ENCODE results near the gene ZNF441. TPM values are rescaled to one million over a fixed set of nuclear protein-coding genes. Genes with fewer than 3 reads are reported as not detected.

ZNF441 gene
- total and polyA plus RNA-seq, 2 of the 13 experiments (the other 11 are each of a cell fraction or from before 2014, with no cell fraction given): 2.8 to 10.0 TPM

DNA sequence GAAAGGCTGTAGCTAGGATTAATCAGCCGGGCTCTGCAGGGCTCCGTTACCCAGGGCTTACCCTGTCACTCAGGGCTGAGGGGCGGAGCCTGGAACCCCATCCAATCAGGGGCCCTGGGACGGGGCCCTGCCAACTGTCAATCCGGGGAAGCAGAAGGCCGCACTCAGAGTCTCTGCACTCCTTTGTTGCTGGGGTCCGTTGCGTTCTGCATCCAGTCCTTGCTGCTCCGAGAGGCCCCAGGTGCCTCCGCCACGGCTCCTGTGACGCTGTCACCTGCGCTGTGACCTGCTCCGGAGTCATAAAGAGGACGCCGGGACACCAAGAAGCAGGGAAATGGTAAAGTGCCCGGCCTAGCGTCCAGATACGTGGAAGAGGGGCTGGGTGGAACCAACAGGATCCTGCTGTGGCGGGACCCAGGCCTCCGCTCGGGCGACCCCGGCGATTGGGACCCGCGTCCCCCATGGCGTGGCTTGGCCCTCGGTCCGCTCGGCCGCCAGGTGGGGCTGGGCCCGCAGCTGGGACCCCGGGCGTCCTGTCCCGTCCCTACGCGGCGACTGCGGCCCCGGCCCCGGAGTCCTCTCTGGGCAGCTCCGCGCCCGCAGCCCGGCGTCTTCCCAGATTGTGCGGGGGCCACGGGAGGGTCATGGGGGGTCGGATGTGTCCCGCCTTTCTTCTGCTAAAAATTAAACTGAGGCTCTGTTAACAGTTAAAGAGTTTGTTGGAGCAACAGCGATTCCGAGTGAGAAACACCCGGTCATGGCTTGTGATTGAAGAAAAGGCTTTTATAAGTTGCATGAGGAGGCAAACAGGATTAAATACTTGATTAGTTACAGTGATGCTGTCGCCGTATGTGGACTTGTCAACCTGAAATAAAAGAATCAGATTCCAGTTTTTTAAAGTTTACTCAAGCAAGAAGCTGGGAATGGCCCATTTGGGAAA, 31.9 kb downstream of the ZNF441 start, which contains the start of gene ZNF491 (continued):
- TF ChIP-seq ATF7-NPFF (CRISPR knock-in tag; IDR thresholded peaks at IDR 0.05; ENCODE audit: low read depth) (no peak), DNMT3B (CRISPR knock-in tag; conservative IDR thresholded peaks at IDR 0.05) (no peak), ZBTB1 (CRISPR knock-in tag; IDR thresholded peaks at IDR 0.05; ENCODE audit: borderline replicate concordance) (no peak), HHEX (CRISPR knock-in tag; IDR thresholded peaks at IDR 0.05) (no peak), NBN (conservative IDR thresholded peaks at IDR 0.05) (no peak), PRPF4 (IDR thresholded peaks at IDR 0.05; ENCODE audit: low read depth, low read length, poor library complexity, severe bottlenecking) (no peak), CC2D1A (CRISPR knock-in tag; IDR thresholded peaks at IDR 0.05) (no peak), ARHGAP35 (CRISPR knock-in tag; IDR thresholded peaks at IDR 0.05; ENCODE audit: borderline replicate concordance) (no peak), RFX5 (IDR thresholded peaks at IDR 0.05; ENCODE audit: low read depth, low read length) (no peak), NCOR1 (IDR thresholded peaks at IDR 0.05; ENCODE audit: borderline replicate concordance, low read length) (no peak), ZNF383 (CRISPR knock-in tag; IDR thresholded peaks at IDR 0.05; ENCODE audit: borderline replicate concordance) (no peak), ZNF496 (CRISPR knock-in tag; IDR thresholded peaks at IDR 0.05; ENCODE audit: insufficient replicate concordance) (no peak), ZSCAN21 (CRISPR knock-in tag; IDR thresholded peaks at IDR 0.05; ENCODE audit: borderline replicate concordance) (0 out of 2 replicates have a peak, but pooled peaks have one; percentile 58), ZNF564 (CRISPR knock-in tag; IDR thresholded peaks at IDR 0.05) (no peak), ZNF160 (CRISPR knock-in tag; IDR thresholded peaks at IDR 0.05) (0 out of 2 replicates have a peak, but pooled peaks have one; percentile 34), ZNF180 (CRISPR knock-in tag; IDR thresholded peaks at IDR 0.05; ENCODE audit: borderline replicate concordance, low read depth) (no peak), ZNF296 (CRISPR knock-in tag; conservative IDR thresholded peaks at IDR 0.05) (0 out of 2 replicates have a peak, but pooled peaks have one; percentile 48), HNF4G (IDR thresholded peaks at IDR 0.05; ENCODE audit: borderline replicate concordance, low read depth, low read length) (no peak), HNF4G (CRISPR knock-in tag; IDR thresholded peaks at IDR 0.05; ENCODE audit: borderline replicate concordance, low read depth) (no peak), ZSCAN25 (CRISPR knock-in tag; IDR thresholded peaks at IDR 0.05) (0 out of 2 replicates have a peak, but pooled peaks have one; percentile 28), HIVEP1 (CRISPR knock-in tag; IDR thresholded peaks at IDR 0.05) (0 out of 2 replicates have a peak, but pooled peaks have one; percentile 43), ZNF839 (CRISPR knock-in tag; IDR thresholded peaks at IDR 0.05; ENCODE audit: borderline replicate concordance) (no peak; the same call in 1 of the 2 replicates), RFXANK (CRISPR knock-in tag; IDR thresholded peaks at IDR 0.05) (no peak)
- TF ChIP-seq, protein P1, sequence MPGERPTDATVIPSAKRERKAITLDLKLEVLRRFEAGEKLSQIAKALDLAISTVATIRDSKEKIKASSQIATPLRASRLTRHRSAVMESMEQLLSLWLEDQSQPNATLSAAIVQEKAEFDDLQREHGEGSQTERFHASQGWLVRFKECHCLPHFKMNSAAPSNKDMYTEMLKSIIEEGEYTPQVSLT (CRISPR knock-in tag; IDR thresholded peaks at IDR 0.05; ENCODE audit: borderline replicate concordance, low read depth): no peak
- TF ChIP-seq, protein P2, sequence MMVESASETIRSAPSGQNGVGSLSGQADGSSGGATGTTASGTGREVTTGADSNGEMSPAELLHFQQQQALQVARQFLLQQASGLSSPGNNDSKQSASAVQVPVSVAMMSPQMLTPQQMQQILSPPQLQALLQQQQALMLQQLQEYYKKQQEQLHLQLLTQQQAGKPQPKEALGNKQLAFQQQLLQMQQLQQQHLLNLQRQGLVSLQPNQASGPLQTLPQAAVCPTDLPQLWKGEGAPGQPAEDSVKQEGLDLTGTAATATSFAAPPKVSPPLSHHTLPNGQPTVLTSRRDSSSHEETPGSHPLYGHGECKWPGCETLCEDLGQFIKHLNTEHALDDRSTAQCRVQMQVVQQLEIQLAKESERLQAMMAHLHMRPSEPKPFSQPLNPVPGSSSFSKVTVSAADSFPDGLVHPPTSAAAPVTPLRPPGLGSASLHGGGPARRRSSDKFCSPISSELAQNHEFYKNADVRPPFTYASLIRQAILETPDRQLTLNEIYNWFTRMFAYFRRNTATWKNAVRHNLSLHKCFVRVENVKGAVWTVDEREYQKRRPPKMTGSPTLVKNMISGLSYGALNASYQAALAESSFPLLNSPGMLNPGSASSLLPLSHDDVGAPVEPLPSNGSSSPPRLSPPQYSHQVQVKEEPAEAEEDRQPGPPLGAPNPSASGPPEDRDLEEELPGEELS (CRISPR knock-in tag; IDR thresholded peaks at IDR 0.05): peak; percentile 34; the same call in 1 of the 2 replicates
- TF ChIP-seq, protein P3, sequence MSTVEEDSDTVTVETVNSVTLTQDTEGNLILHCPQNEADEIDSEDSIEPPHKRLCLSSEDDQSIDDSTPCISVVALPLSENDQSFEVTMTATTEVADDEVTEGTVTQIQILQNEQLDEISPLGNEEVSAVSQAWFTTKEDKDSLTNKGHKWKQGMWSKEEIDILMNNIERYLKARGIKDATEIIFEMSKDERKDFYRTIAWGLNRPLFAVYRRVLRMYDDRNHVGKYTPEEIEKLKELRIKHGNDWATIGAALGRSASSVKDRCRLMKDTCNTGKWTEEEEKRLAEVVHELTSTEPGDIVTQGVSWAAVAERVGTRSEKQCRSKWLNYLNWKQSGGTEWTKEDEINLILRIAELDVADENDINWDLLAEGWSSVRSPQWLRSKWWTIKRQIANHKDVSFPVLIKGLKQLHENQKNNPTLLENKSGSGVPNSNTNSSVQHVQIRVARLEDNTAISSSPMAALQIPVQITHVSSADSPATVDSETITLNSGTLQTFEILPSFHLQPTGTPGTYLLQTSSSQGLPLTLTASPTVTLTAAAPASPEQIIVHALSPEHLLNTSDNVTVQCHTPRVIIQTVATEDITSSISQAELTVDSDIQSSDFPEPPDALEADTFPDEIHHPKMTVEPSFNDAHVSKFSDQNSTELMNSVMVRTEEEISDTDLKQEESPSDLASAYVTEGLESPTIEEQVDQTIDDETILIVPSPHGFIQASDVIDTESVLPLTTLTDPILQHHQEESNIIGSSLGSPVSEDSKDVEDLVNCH (CRISPR knock-in tag; IDR thresholded peaks at IDR 0.05): no peak

All from HepG2 (cell line).